Daoy (cell line): ENCODE measurements around the gene SETD2. TPM values are rescaled to one million over a fixed set of nuclear protein-coding genes. Genes with fewer than 3 reads are reported as not detected.

ENCODE experiments used
- DNase-seq: peaks from one replicate; pipeline ENCODE4 v3.0.0-alpha.2; 2015; ENCODE audit warnings: low read depth
- total RNA-seq: library from RNA; depleted of rRNA; stranded (reverse); fragments of >200 nt; shearing (Covaris generic); gene quantifications from 2 replicates; pipeline ENCODE4 v1.2.3, GENCODE V29; 2014

SETD2 gene
- total RNA-seq, 1 experiment from 2014 or later, result 17.3 TPM

GRCh38 chr3:47009225-47010110 is 154.4 kb downstream of the SETD2 start:
- peak; percentile 90 for DNase-seq

- no peak for DNase-seq
Measured at GRCh38 chr3:47008851-47009224, 155.1 kb downstream of the SETD2 start.

GRCh38 chr3:47008234-47008796 is 155.6 kb downstream of the SETD2 start:
- DNase-seq, result no peak

GRCh38 chr3:47007482-47008233 is 156.3 kb downstream of the SETD2 start:
- DNase-seq, result no peak

- no peak for DNase-seq
Measured at GRCh38 chr3:47007001-47007400, 156.9 kb downstream of the SETD2 start.

- no peak for DNase-seq
Measured at GRCh38 chr3:47006145-47006651, 157.7 kb downstream of the SETD2 start.

- DNase-seq, result no peak
Measured at GRCh38 chr3:47005212-47006144, 158.4 kb downstream of the SETD2 start.

GRCh38 chr3:47004369-47005211 is 159.3 kb downstream of the SETD2 start:
- no peak for DNase-seq

- DNase-seq, result no peak
Measured at GRCh38 chr3:47003461-47004368, 160.2 kb downstream of the SETD2 start.

GRCh38 chr3:47003056-47003410 is 160.9 kb downstream of the SETD2 start:
- no peak for DNase-seq

GRCh38 chr3:47002171-47003055 is 161.5 kb downstream of the SETD2 start:
- no peak for DNase-seq

GRCh38 chr3:47001731-47002170 is 162.2 kb downstream of the SETD2 start:
- DNase-seq, result no peak

GRCh38 chr3:47000922-47001730 is 162.8 kb downstream of the SETD2 start:
- no peak for DNase-seq

GRCh38 chr3:47000198-47000815 is 163.6 kb downstream of the SETD2 start:
- peak; percentile 44 for DNase-seq

GRCh38 chr3:46999516-47000197 is 164.3 kb downstream of the SETD2 start:
- no peak for DNase-seq

- DNase-seq, result no peak
Measured at GRCh38 chr3:46998852-46999515, 164.9 kb downstream of the SETD2 start.
